Neuronal stem cell (in vitro differentiated cells): ENCODE results near the gene SEMA3A.
"Not testable (repeated sequence)": the region's sequence is repeated elsewhere in the genome, so short reads cannot be mapped to it uniquely, and the experiment has no call there.

ENCODE experiments used
- DNase-seq: peaks from one replicate; pipeline ENCODE4 v3.0.0-alpha.2; 2013; ENCODE audit warnings: low spot score
- H2AFZ ChIP-seq: one replicate; pipeline ENCODE4 v1.6.1; 2013; ENCODE audit warnings: mild to moderate bottlenecking, low read length, inconsistent platforms
- H2AK5ac ChIP-seq: 2 replicates; pipeline ENCODE4 v1.6.1; 2013; ENCODE audit warnings: low read depth, mild to moderate bottlenecking, inconsistent platforms, low read length, moderate library complexity, mixed read lengths
- H2BK120ac ChIP-seq: 2 replicates; pipeline ENCODE4 v1.6.1; 2013; ENCODE audit warnings: low read depth, mild to moderate bottlenecking, inconsistent platforms, low read length, moderate library complexity, mixed read lengths
- H2BK12ac ChIP-seq: one replicate; pipeline ENCODE4 v1.6.1; 2013; ENCODE audit warnings: low read length, inconsistent platforms
- H2BK15ac ChIP-seq: 2 replicates; pipeline ENCODE4 v1.6.1; 2013; ENCODE audit warnings: mild to moderate bottlenecking, low read length, inconsistent platforms, mixed read lengths
- H2BK5ac ChIP-seq: one replicate; pipeline ENCODE4 v1.6.1; 2013; ENCODE audit warnings: inconsistent platforms, mild to moderate bottlenecking, low read length, moderate library complexity
- H3K14ac ChIP-seq: one replicate; pipeline ENCODE4 v1.6.1; 2013; ENCODE audit warnings: low read length, inconsistent platforms
- H3K18ac ChIP-seq: 2 replicates; pipeline ENCODE4 v1.6.1; 2013; ENCODE audit warnings: low read length, inconsistent platforms
- H3K23ac ChIP-seq: 2 replicates; pipeline ENCODE4 v1.6.1; 2013; ENCODE audit warnings: low read depth, mild to moderate bottlenecking, mixed read lengths, low read length, inconsistent platforms; ENCODE audit not compliant: poor library complexity
- H3K27ac ChIP-seq: replicated peaks from 3 replicates; pipeline ENCODE4 v1.5.1; 2013; ENCODE audit warnings: low read length, inconsistent platforms
- H3K27me3 ChIP-seq, 3 experiments: 2 replicates each; pipeline ENCODE4 v1.6.1; 2013; ENCODE audit warnings: low read length in 3 of 3, mild to moderate bottlenecking in 2 of 3, inconsistent platforms in 1 of 3, low read depth in 1 of 3, mixed read lengths in 1 of 3, moderate library complexity in 1 of 3; ENCODE audit not compliant: control insufficient read depth in 3 of 3, insufficient read depth in 3 of 3
- H3K36me3 ChIP-seq, 2 donors: replicated peaks in 1 of 2; 2 replicates each; pipeline ENCODE4 v1.6.1; 2013; ENCODE audit warnings: low read length in 2 of 2; ENCODE audit not compliant: control insufficient read depth in 2 of 2, insufficient read depth in 2 of 2
- H3K4ac ChIP-seq: 2 replicates; pipeline ENCODE4 v1.6.1; 2013; ENCODE audit warnings: inconsistent platforms, mild to moderate bottlenecking, low read length, moderate library complexity
- H3K4me1 ChIP-seq, 2 donors: 1 replicate in 1 of 2; 2 replicates in 1 of 2; pipeline ENCODE4 v1.6.1; 2013; ENCODE audit warnings: low read length in 2 of 2, low read depth in 1 of 2; ENCODE audit not compliant: control insufficient read depth in 2 of 2, insufficient read depth in 1 of 2
- H3K4me2 ChIP-seq: one replicate; pipeline ENCODE4 v1.6.1; 2013; ENCODE audit warnings: mild to moderate bottlenecking, low read length, inconsistent platforms; ENCODE audit not compliant: insufficient read depth, poor library complexity, severe bottlenecking
- H3K4me3 ChIP-seq, 2 donors: 2 replicates each; pipeline ENCODE4 v1.5.1; 2013; ENCODE audit warnings: low read length in 2 of 2, mild to moderate bottlenecking in 2 of 2, inconsistent platforms in 1 of 2, moderate library complexity in 1 of 2
- H3K79me1 ChIP-seq: one replicate; pipeline ENCODE4 v1.6.1; 2013; ENCODE audit warnings: low read depth, mild to moderate bottlenecking, inconsistent platforms, low read length, moderate library complexity
- H3K9ac ChIP-seq: one replicate; pipeline ENCODE4 v1.6.1; 2013; ENCODE audit warnings: mild to moderate bottlenecking, low read depth, low read length, inconsistent platforms; ENCODE audit not compliant: poor library complexity
- H3K9me3 ChIP-seq, 2 donors: replicated peaks in 1 of 2; 2 replicates each; pipeline versions ENCODE3 to v1.6.1; 2013; ENCODE audit warnings: low read length in 2 of 2, mild to moderate bottlenecking in 2 of 2, inconsistent platforms in 1 of 2, low read depth in 1 of 2, mixed read lengths in 1 of 2, moderate library complexity in 1 of 2; ENCODE audit not compliant: control insufficient read depth in 2 of 2, insufficient read depth in 1 of 2
- H4K8ac ChIP-seq: one replicate; pipeline ENCODE4 v1.6.1; 2013; ENCODE audit warnings: low read depth, mild to moderate bottlenecking, inconsistent platforms, low read length, moderate library complexity
- H4K91ac ChIP-seq: one replicate; pipeline ENCODE4 v1.6.1; 2013; ENCODE audit warnings: low read length, low read depth, mild to moderate bottlenecking, inconsistent platforms; ENCODE audit not compliant: poor library complexity
- WGBS, 2 donors: extraction: QIAGEN DNeasy Blood & Tissue Kit; methylation state at CpG; one replicate each; pipeline ENCODE4 v1.1.7; 2013; ENCODE audit warnings: missing lambda C conversion rate in 2 of 2, mixed read lengths in 1 of 2; ENCODE audit not compliant: insufficient read length in 2 of 2, insufficient replicate concordance in 1 of 2; ENCODE audit errors: extremely low coverage in 2 of 2; 5-methylcytosine and 5-hydroxymethylcytosine counted together

Gene SEMA3A

GRCh38 chr7:84154991-84155781 lies 39.4 kb downstream of the SEMA3A start:
- no peak overlapping the region for H3K27ac ChIP-seq
- H3K9ac ChIP-seq, result no peak overlapping the region
- H3K4me2 ChIP-seq, result no peak overlapping the region
- H3K36me3 ChIP-seq, result peaks cover 0 to 32% of the 10 kb centered on the region in 2 donors
- no peak overlapping the region for H4K91ac ChIP-seq
- H4K8ac ChIP-seq, result no peak overlapping the region
- no CpG with 5 or more reads among the region's 6 CpGs for WGBS, 2 donors
- H3K14ac ChIP-seq, result no peak overlapping the region
- H2AK5ac ChIP-seq, result no peak overlapping the region
- peaks cover 0 to 4% of the 10 kb centered on the region in 2 donors for H3K9me3 ChIP-seq
- H3K23ac ChIP-seq, result no peak overlapping the region
- H2BK120ac ChIP-seq, result no peak overlapping the region
- H2BK12ac ChIP-seq, result no peak overlapping the region
- H3K79me1 ChIP-seq, result no peaks in the 10 kb centered on the region
- H3K4me1 ChIP-seq, result no peaks in the 10 kb centered on the region
- no peak overlapping the region for H3K4ac ChIP-seq
- H3K27me3 ChIP-seq, result no peaks in the 10 kb centered on the region
- H3K18ac ChIP-seq, result no peak overlapping the region
- no peak overlapping the region for H2BK15ac ChIP-seq
- no peak overlapping the region for H2BK5ac ChIP-seq
- no peak for DNase-seq
- no peak overlapping the region for H3K4me3 ChIP-seq
- H2AFZ ChIP-seq, result no peak overlapping the region

GRCh38 chr7:84152995-84153394 lies 41.6 kb downstream of the SEMA3A start:
- Histone ChIP-seq H3K14ac (no peak overlapping the region), H3K4me2 (no peak overlapping the region), H3K18ac (no peak overlapping the region), H2AFZ (no peak overlapping the region), H2BK120ac (no peak overlapping the region), H2BK5ac (no peak overlapping the region), H3K4me3 (no peak overlapping the region), H3K23ac (no peak overlapping the region), H2BK15ac (no peak overlapping the region), H3K9ac (no peak overlapping the region), H3K79me1 (no peaks in the 10 kb centered on the region), H3K9me3 (peaks cover 0 to 12% of the 10 kb centered on the region in 2 donors), H3K4me1 (peaks cover 0 to 2% of the 10 kb centered on the region in 2 donors), H3K36me3 (peaks cover 0 to 34% of the 10 kb centered on the region in 2 donors), H4K8ac (no peak overlapping the region), H2AK5ac (no peak overlapping the region), H4K91ac (no peak overlapping the region), H2BK12ac (no peak overlapping the region), H3K4ac (no peak overlapping the region), H3K27me3 (no peaks in the 10 kb centered on the region), H3K27ac (no peak overlapping the region)
- DNase-seq, result no peak

- H2AK5ac ChIP-seq, H3K27ac ChIP-seq, H3K9me3 ChIP-seq, H3K14ac ChIP-seq, H2BK120ac ChIP-seq, H2BK15ac ChIP-seq, H2AFZ ChIP-seq, H4K8ac ChIP-seq, H3K4me1 ChIP-seq, H3K23ac ChIP-seq, H2BK5ac ChIP-seq, H3K4ac ChIP-seq, H3K9ac ChIP-seq, H2BK12ac ChIP-seq, H3K27me3 ChIP-seq, DNase-seq, H3K79me1 ChIP-seq, H3K18ac ChIP-seq, H4K91ac ChIP-seq: not testable (repeated sequence)
- H3K4me2 ChIP-seq, result peak overlapping the region; percentile 11
- peaks cover 0 to 21% of the 10 kb centered on the region in 2 donors for H3K36me3 ChIP-seq
- no CpG with 5 or more reads among the region's 22 CpGs for WGBS, 2 donors
- peak overlapping the region in 1 of 2 donors; percentile 74 for H3K4me3 ChIP-seq
These were observed 44.2 kb downstream of the SEMA3A start for GRCh38 chr7:84150370-84150769.

GRCh38 chr7:84149573-84149972 lies 45.0 kb downstream of the SEMA3A start:
- peaks cover 0 to 17% of the 10 kb centered on the region in 2 donors for H3K36me3 ChIP-seq
- no peak for DNase-seq
- H3K9ac ChIP-seq, result no peak overlapping the region
- no peak overlapping the region for H3K23ac ChIP-seq
- no peak overlapping the region for H3K27ac ChIP-seq
- no peak overlapping the region for H2BK120ac ChIP-seq
- no peak overlapping the region for H3K14ac ChIP-seq
- no peak overlapping the region for H4K91ac ChIP-seq
- WGBS, 2 donors, result no CpG with 5 or more reads among the region's 3 CpGs
- no peaks in the 10 kb centered on the region for H3K79me1 ChIP-seq
- H3K4me2 ChIP-seq, result no peak overlapping the region
- no peak overlapping the region for H3K4me3 ChIP-seq
- H2AFZ ChIP-seq, result no peak overlapping the region
- H4K8ac ChIP-seq, result no peak overlapping the region
- no peak overlapping the region for H3K4ac ChIP-seq
- H2BK5ac ChIP-seq, result no peak overlapping the region
- H2BK15ac ChIP-seq, result no peak overlapping the region
- H3K4me1 ChIP-seq, result peaks cover 0 to 5% of the 10 kb centered on the region in 2 donors
- peaks cover 0 to 8% of the 10 kb centered on the region in 2 donors for H3K9me3 ChIP-seq
- H2BK12ac ChIP-seq, result no peak overlapping the region
- H3K27me3 ChIP-seq, result no peaks in the 10 kb centered on the region
- H2AK5ac ChIP-seq, result no peak overlapping the region
- H3K18ac ChIP-seq, result no peak overlapping the region
